Stimulated activated CD8-positive, alpha-beta memory T cell treated with anti-CD3 and anti-CD28 coated beads, Interleukin-7, amount 100 ng/mL, for 4 hours (primary cell): ENCODE measurements around the gene NT5C1A.

ENCODE experiments used
- DNase-seq, 2 donors: peaks; one replicate each; pipeline ENCODE4 v3.0.0-alpha.2; 2020; ENCODE audit warnings: low read depth in 2 of 2

The NT5C1A gene

DNA sequence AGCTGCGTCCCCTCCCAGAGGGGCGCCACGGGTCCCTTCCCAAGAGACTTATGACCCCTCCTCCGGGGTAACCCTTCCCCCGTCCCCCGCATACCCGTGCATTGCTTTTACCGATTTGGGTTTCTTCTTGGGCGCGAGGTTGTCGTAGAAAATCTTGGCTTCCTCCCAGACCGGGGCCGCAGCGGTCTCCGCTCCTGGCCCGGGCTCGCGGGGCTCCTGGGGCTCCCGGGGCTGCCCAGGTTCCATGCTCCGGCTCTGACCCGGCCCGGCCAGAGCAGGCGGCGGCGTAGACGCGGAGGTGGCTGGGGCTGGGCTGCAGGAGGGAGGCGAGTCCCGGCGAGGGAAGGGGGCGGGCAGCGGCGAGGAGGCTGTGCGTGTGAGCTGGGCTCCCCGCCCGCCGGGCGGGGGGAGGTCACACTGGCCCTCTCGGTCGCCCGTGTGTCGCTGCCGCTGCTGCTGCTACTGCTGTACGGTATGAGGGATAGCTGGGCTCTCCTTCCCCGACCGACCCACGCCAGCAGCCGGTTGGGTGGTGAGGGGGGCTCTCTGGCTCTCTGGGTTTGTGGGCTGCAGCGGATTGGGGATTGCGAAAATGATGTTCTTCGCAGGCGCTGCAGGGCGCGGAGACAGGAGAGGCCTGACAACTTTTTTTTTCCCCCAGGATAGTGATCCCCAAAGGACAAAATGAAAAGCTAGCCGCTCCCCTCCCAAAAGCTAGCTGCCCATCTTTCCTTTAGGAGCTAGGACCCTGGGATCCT, at the start of gene NT5C1A:
NT5C1A (minus strand) TSS at position 315 of the 758 bp plus-strand sequence; CDS start at position 246, 69 bp downstream.
- DNase-seq: no peak

DNA sequence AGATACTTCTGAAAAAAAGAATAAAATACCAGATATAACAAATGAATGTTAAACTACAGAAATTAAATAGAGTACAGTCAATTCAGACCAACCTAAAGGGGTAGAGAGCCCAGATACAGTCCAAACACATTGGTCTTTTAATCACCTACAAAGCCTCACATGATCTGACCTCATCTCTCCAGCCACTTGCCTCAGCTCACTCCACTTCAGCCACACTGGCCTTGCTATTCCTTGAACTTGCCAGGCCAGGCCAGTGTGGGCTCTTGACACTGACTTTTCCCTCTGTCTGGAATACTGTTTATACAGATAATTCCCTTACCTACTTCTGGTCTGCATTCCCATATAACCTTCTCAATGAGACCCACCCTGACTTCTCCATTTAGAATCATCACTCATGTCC, 49.8 kb upstream of the NT5C1A start:
- DNase-seq: no peak

DNA sequence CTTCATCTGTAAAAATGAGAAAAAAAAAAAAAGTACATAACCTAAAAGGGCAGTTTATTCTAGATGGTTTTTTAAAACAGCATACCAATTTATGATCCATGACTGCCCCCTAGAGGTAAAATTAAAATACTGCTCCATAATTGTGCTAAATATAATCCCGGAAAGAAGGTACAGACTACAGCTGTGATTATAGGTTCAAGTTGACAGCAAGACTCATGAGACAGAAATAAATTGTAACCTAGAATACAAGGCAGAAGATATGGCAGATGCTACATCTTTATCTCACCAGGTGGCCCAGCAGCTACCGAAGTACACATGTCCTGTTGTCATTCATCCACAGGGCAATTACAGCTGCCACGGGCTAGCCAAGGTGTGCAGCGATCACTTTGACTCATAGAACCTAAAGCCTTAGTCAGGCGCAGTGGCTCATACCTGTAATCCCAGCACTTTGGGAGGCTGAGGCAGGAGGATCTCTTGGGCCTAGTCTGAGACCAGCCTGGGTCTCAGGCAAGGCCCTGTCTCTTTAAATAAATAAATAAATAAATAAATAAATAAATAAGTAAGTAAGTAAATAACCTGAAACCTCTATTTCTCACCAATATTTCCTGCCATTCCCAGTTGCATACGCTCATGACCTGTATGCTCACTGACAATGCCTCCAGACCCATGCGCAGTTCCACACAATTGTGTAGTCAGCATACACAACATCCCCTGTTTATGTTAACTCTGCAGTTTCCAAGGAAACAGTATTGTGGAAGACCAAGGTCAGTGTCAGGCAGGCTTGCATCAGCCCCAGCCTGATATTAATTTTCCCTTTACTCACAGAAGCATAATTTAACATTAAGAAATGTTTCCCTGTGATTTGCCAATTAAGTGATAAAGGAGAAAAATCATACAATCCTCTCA, 48.4 kb upstream of the NT5C1A start:
- DNase-seq: no peak

DNA sequence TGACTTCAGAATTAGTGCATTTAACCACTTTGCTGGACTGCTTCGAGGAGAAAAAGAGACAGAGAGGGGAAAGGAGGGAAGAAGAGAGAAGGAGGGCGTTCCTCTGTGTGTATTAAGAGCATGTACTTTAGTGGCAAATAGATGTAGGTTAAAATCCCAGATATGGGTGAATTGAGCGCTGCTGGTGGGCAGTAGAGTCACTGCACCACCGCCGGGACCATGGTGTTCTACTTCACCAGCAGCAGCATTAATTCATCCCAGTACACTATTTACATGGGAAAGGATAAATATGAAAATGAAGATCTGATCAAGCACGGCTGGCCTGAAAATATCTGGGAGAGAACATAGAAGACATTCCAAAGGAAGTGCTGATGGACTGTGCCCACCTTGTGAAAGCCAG, 45.9 kb upstream of the NT5C1A start:
- no peak for DNase-seq

DNA sequence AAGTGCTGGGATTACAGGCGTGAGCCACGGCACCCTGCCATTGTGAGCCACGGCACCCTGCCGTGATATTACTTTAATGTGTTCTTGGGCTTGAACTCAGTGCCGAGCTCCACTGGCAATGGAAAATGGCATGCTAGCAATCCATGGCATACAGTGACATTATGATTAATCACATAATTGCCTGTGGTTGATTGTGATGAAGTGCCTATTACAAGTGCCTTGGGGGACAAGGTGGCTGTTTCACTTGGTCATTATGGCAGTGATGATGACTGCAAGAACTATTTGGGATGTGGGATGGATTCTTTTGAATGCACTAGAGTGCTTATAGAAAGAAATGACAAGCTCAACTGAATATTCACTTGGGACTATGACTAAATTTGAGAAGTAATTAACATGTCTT, 41.6 kb upstream of the NT5C1A start:
- DNase-seq: no peak

DNA sequence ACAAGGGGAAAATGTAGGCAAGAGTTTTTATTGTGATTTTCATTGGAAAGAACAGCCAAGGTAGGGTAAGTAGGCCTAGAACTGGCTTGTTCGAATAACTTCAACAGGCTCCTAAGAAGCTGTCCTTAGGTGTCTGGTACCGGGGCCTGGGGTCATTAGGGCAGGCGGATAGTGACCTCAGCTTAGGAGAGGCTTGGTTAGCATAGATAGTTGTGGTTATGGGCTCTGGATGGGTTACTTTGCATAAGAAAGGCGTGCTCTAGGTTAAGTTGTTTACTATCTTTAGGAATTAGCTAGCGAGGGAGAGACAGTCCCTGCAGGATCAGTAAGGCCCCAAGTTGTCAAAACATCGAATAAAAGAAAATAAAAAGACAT, 40.0 kb upstream of the NT5C1A start:
- no peak for DNase-seq

DNA sequence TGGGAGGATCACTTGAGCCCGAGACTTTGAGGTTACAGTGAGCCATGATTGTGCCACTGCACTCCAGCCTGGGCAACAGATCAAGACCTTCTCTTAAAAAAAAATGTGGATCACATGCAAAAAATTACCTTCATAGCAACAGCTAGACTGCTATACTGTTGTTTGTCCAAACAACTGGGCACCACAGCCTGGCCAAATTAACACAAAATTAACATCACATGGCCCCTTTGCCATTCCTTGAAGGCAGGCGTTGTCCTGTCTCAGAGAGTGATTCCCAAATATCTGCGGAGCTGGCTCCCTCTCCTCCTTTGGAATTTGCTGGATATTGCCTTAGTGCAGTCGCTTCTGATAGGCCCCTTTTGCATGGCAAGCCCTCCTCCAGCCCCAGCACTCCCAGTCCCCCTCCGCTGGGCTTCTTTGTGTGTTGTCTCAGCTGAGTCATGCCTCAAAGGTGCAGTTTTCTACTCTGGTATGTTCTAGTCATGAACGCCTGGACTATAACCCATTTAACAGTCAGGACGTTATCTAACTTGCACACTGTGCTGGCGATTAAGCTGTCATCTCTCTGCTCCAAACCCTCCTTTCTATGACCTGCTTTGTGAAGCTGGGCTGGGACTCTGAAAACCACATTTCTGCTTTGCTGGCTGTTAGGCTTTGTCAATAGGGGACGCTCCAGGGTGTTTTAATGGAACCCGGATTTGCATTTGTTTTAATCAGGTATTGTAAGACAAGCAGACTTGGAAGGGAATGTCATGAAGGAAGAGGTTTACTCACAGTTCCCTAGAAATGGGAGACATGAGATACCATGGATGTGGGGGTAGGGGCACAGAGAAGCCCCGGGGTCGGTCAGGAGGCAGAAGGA, 39.4 kb upstream of the NT5C1A start:
- no peak for DNase-seq

DNA sequence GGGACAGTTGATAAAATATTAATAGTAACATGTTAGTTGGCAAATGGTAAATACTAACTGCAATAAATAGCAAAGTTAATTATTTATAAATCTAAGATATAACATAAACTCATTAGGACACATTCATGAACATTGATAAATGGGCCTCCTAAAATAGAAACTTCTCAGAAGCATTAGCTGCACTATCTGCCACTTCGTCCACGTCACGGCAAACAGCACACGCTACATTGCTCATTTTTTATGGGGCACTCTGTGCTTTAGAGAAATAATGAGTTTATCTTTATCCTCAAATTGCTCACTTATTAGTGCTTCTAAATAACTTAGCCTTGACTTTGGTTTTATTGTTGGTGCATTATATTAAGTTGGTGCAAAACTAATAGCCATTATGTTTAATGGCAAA, 35.6 kb upstream of the NT5C1A start:
- DNase-seq: no peak

DNA sequence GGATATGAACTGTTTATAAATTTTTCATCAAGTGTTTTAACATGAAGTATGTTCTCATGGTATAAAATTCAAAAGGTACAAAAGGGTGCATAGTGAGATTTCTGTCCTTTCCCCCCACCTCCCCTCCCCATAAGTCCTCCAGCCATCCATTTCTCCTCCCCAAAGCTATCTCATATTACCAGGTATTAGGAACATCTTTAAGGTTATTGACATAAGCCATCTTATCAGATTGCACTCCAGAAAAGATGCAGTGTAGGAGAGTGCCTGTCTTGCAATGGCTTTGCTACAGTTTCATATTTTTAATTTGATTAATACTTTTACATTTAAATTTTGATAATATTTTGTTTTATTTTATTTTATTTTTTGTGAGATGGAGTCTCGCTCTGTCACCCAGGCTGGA, 32.9 kb upstream of the NT5C1A start:
- no peak for DNase-seq

DNA sequence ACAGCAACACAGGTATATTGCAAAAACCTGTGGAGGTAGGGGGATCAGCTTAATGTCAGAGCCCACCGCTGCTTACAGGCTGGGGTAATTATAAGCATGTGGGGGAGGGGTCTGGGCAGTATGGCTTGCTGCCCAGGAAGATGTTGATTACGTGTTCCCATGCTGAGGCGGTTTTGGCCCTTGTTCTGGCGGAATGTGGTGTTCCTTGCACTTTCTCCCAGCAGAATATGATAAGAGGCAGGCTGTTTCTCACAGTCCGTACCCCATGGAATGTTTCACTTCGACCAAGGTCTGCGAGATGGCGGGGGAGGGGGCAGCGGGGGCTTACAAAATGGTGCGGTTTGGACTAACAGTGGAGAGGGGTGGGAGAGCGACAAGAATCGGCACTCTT, 29.1 kb upstream of the NT5C1A start:
- DNase-seq: no peak

DNA sequence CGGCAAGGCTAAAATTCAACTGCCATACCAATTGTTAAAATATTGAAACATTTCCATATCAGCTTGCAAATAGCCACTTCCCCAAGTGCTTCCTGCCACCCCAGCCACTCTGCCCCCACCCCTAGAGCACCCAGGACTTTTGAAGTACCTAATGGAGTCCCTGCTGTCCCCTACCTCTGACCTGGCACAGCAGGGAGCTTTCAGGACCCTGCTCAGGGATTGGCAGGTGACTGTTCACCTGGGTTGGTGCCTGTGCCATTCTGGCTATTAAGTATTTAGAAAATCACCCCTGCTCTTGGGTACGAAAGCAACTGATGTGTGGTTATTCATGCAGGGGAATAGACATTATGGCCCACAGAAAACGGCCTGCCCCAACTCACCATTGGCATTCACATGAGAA, 28.4 kb upstream of the NT5C1A start:
- no peak for DNase-seq

DNA sequence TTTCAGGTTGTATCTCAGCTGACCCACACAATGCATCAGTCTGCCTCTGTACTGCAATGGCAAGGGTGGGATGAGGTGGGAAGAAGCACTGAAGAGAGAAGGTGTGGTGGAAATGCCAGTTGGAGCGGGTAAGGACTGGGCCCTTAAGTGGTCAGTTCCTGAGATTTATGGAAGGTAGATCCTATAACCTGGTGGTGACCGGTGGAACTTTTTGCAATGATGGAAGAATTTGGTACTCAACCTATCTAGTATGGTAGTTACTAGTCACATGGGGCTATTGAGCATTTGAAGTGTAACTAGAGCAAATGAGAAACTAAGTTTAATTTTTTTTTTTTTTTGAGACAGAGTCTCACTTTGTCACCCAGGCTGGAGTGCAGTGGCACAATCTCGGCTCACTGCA, 27.5 kb upstream of the NT5C1A start:
- DNase-seq: no peak

DNA sequence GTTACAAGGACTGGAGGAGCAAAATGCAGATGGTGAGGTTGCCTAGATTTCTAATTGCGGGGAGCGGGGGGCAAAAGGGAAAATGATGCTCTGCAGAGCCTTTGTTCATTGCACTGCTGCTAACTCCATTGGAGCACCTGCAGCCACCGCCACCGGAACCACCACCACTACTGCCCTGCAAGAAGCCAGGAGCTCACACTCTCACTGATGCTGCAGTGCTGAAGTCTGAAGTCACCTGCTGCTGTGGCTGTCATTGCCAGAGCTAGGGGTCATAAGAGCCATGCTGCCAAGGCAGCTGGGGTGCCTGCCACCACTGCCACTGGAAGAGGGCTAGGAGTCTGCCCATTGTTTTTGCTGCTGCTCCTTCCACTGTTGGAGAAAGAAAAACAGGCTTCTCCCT, 26.7 kb upstream of the NT5C1A start:
- no peak for DNase-seq

DNA sequence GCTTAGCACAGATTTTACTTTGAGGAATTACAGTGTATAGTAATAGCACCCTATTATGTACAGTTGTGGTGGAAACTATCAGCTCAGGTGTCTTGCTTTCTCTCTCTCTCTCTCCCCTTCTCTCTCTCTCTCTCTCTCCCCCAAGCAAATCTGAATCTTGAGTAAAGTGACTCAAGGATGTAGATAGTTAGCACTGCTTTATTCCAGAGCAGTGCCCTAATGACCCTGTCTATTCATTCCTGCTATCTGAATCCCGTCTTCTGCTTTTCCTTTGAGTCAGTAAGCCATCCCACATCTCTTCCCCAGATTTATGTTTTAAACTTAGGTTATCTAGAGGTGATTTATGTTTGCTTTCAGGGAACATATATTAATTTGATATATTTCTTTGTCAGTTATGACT, 24.5 kb upstream of the NT5C1A start:
- no peak for DNase-seq

DNA sequence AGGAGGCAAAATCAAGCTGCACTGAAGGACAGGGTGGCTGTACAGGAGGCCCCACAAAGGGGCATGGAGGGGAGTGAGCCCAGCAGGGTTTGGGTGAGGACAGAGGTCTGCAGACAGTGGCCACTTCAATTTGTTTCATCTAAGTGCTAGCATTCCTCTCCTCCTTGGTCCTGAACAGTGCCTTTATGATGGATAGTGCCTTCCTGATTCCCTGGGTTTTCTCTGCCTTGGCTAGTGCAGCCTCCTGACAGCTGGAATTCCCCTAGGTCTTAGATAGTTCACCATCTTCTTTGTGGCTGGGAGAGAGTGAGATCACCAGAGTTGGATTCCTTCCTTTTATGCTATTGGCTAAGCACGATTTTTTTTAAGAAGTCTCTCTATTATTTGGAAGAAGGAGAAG, 23.1 kb upstream of the NT5C1A start:
- DNase-seq: no peak

DNA sequence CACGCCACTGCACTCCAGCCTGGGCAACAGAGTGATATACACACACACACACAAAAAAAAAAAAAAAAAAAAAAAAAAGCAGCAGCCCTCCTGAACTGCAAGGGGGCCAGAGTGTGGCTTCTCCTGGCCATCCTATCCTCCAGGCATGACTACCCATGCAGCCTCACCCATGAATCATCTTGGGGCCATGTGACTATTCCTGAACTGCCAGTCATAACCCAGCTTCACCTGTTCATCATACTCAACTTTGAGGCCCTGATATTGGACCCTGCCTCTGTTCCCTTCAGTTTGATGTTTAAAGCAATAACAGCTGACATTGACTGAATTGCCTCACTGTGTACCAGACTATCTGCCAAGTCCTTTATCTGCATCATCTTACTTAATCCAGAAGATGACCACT, 22.1 kb upstream of the NT5C1A start:
- DNase-seq: no peak

DNA sequence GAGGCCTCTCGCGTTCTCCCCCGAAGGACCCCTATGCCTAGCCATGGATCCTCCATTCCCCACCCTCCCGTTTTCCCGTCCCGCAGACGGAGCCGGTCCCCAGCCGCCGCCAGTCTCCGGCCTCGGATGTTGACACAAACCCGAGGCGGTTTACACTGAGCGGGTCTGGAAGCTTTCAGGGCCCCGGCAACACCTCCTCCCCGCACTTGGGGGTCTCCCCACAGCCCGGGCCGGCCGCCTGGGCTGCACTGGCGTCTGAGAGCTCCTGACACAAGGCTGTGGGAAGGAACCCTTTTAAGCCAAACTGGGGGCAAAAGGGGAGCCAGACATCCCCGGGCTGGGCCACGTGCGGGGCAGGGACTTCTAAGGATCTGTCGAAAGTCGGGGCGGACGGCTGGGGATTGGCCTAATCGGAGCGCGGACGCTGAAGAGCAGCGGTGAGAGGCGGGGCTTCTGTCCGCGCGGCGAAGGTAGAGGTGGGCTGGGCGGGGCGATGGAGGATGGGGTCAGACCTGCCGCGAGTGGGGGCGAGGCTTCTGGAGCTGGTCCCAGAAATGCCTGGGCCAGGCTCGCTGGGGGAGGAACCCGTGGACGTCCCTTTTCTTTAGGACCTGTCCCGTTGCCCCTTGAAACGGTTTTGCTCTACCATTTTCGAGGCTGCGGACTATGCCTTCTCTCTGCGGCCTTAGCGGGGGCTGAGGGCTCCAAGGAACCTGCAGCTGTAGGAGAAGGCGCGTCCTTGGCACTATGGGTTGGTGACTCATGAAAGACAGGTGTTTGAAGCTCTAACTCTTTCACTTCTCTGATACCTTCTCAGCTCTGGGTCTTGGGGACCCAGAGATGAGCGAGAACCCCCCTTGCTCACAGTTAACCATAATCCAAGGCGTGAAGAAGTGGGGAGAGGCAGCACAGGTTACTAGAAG, 20.5 kb upstream of the NT5C1A start:
- DNase-seq: no peak

DNA sequence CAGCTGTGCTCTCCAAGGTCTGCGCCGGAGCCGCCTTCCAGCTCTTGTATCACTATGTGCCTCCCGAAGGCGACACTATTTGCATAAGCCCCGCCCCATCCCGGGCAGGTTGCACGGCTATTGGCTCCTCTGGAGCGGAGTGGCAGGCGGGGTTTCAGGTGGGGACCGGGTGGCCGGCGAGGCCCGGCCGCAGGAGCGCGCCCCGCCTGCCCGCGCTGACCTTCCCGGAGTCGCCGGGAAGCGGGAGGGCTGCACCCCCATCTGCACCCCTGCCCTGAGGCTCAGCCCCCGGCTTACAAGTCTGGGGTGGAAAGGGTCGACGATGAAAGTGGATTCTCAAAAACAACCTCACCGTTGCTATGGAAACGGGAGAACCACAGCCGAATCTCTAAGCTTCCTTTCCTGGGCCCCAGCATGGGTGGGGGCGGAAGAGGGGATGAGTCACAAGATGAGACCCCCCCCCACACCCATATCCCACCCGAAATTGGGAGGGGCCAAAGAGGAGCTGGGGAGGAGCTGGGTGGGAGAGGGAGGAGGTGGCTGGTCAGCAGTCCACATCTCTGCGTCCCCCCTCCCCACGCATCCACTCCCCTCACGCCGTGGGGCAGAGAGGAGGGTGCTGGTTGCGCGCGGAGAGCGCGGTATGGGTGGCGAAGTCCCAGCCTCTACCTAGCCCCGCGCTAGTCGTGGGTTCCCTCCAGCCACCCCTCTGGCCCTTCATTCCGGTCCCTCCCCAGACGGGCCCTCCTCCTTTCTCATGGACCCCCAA, 19.7 kb upstream of the NT5C1A start, which contains the start of gene HPCAL4:
HPCAL4 (minus strand) TSS at position 51 of the 769 bp plus-strand sequence. CDS start 6,830 bp downstream, outside the sequence.
- DNase-seq: peak; percentile 83 to 88

DNA sequence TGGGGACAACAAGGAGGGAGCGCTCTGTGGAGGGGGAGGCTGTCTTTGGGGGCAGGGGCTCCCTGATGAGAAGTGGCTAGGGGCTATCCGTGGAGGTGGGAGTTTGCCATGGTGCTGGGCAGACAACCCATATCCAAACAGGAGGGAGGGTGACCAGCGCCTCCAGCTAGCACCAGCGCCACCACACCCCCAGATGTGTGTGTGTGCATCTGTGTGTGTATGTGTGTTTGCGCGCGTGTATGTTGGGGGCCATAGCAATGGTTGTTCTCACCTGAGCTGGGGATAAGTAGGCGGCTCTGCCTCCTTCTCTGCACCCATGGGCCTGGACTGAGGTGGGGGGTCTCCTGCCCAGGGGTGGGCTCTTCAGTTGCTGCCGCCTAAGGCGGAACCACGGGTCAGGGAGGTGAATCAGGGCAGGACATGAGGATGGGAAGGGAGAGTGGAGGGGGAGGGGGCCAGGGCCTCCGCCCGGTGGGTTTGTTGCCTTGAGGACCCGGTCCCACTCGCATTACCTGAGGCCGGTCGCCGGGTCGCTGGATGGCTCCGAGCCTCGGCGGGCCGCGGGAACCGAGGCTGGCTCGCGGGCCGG, 19.0 kb upstream of the NT5C1A start:
- no peak for DNase-seq

DNA sequence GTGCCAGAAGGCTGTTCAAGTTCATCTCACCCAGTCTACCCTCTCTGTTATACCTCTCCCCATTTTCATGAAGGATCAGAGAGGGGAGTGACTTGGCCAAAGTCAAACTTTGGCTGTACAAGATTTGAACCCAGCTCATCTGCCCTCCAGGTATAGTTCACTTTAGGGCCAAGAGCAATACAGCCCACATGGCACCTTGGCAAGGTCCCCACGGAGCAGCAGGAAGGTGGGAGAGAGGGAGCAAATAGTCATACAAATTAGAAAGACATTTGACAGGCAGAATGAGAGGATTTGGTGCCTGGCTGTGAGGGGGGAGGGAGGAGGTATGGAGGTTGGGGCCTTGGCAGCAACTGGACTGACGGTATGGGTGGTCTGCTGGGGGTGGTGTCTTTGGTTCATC, 18.3 kb upstream of the NT5C1A start:
- DNase-seq: no peak
